ENCODE data around the gene STXBP6.

STXBP6 gene

GRCh38 chr14:25015761-25016160 is 34.2 kb downstream of the STXBP6 start:
- Histone ChIP-seq H3K79me2 (ENCODE audit: low read length) (peaks cover 3% of the 10 kb centered on the region; the same call in 1 of the 2 replicates), H4K20me1 (ENCODE audit: insufficient read depth, low read length) (no peaks in the 10 kb centered on the region), H3K9ac (ENCODE audit: low read length) (no peak overlapping the region), H3K36me3 (replicated peaks; ENCODE audit: low read depth, low read length) (no peaks in the 10 kb centered on the region), H3K27me3 (ENCODE audit: low read depth, low read length) (no peaks in the 10 kb centered on the region), H3K9me3 (ENCODE audit: insufficient read depth, low read length) (no peaks in the 10 kb centered on the region), H3K4me2 (ENCODE audit: low read length) (no peak overlapping the region), H2AFZ (ENCODE audit: low read depth, low read length) (no peak overlapping the region), H3K4me1 (ENCODE audit: low read length) (no peaks in the 10 kb centered on the region), H3K4me3 (ENCODE audit: low read length) (no peak overlapping the region), H3K27ac (ENCODE audit: low read length) (no peak overlapping the region)
- no peak for TF ChIP-seq CTCF (IDR thresholded peaks at IDR 0.05; ENCODE audit: low read depth, low read length)
- no peak for TF ChIP-seq EZH2phosphoT487 (IDR thresholded peaks at IDR 0.05; ENCODE audit: low read depth)

GRCh38 chr14:25014440-25014839 is 35.5 kb downstream of the STXBP6 start:
- Histone ChIP-seq H3K27ac (ENCODE audit: low read length) (no peak overlapping the region), H4K20me1 (ENCODE audit: insufficient read depth, low read length) (no peaks in the 10 kb centered on the region), H3K4me1 (ENCODE audit: low read length) (no peaks in the 10 kb centered on the region), H3K4me3 (ENCODE audit: low read length) (no peak overlapping the region), H3K36me3 (replicated peaks; ENCODE audit: low read depth, low read length) (no peaks in the 10 kb centered on the region), H3K9ac (ENCODE audit: low read length) (no peak overlapping the region), H3K9me3 (ENCODE audit: insufficient read depth, low read length) (no peaks in the 10 kb centered on the region), H3K79me2 (ENCODE audit: low read length) (peaks cover 3% of the 10 kb centered on the region), H3K4me2 (ENCODE audit: low read length) (no peak overlapping the region), H2AFZ (ENCODE audit: low read depth, low read length) (no peak overlapping the region), H3K27me3 (ENCODE audit: low read depth, low read length) (no peaks in the 10 kb centered on the region)
- no peak for TF ChIP-seq EZH2phosphoT487 (IDR thresholded peaks at IDR 0.05; ENCODE audit: low read depth)
- TF ChIP-seq CTCF (IDR thresholded peaks at IDR 0.05; ENCODE audit: low read depth, low read length), result no peak

- H3K27ac ChIP-seq (ENCODE audit: low read length), result no peak overlapping the region
- H2AFZ ChIP-seq (ENCODE audit: low read depth, low read length), result no peak overlapping the region
- no peak overlapping the region for H3K4me2 ChIP-seq (ENCODE audit: low read length)
- H3K27me3 ChIP-seq (ENCODE audit: low read depth, low read length), result no peaks in the 10 kb centered on the region
- no peak overlapping the region for H3K9ac ChIP-seq (ENCODE audit: low read length)
- H3K9me3 ChIP-seq (ENCODE audit: insufficient read depth, low read length), result no peaks in the 10 kb centered on the region
- TF ChIP-seq EZH2phosphoT487 (IDR thresholded peaks at IDR 0.05; ENCODE audit: low read depth) (no peak), CTCF (IDR thresholded peaks at IDR 0.05; ENCODE audit: low read depth, low read length) (no peak)
- no peaks in the 10 kb centered on the region for H4K20me1 ChIP-seq (ENCODE audit: insufficient read depth, low read length)
- no peak overlapping the region for H3K4me3 ChIP-seq (ENCODE audit: low read length)
- no peaks in the 10 kb centered on the region for H3K36me3 ChIP-seq (replicated peaks; ENCODE audit: low read depth, low read length)
- H3K79me2 ChIP-seq (ENCODE audit: low read length), result peaks cover 3% of the 10 kb centered on the region
- H3K4me1 ChIP-seq (ENCODE audit: low read length), result peaks cover 10% of the 10 kb centered on the region
These were observed 38.9 kb downstream of the STXBP6 start for GRCh38 chr14:25011095-25011494.

GRCh38 chr14:25010471-25010870 is 39.5 kb downstream of the STXBP6 start:
- Histone ChIP-seq H3K27ac (ENCODE audit: low read length) (no peak overlapping the region), H3K36me3 (replicated peaks; ENCODE audit: low read depth, low read length) (no peaks in the 10 kb centered on the region), H3K9ac (ENCODE audit: low read length) (no peak overlapping the region), H3K79me2 (ENCODE audit: low read length) (peaks cover 3% of the 10 kb centered on the region), H4K20me1 (ENCODE audit: insufficient read depth, low read length) (no peaks in the 10 kb centered on the region), H3K4me2 (ENCODE audit: low read length) (no peak overlapping the region), H3K9me3 (ENCODE audit: insufficient read depth, low read length) (no peaks in the 10 kb centered on the region), H3K27me3 (ENCODE audit: low read depth, low read length) (no peaks in the 10 kb centered on the region), H3K4me1 (ENCODE audit: low read length) (peaks cover 10% of the 10 kb centered on the region), H3K4me3 (ENCODE audit: low read length) (no peak overlapping the region), H2AFZ (ENCODE audit: low read depth, low read length) (no peak overlapping the region)
- no peak for TF ChIP-seq CTCF (IDR thresholded peaks at IDR 0.05; ENCODE audit: low read depth, low read length)
- no peak for TF ChIP-seq EZH2phosphoT487 (IDR thresholded peaks at IDR 0.05; ENCODE audit: low read depth)
